ENCODE measurements around the gene CPT1A.
A peak's percentile ranks its signal among the peaks of the same experiment; 100 is the strongest.

Gene CPT1A

DNA sequence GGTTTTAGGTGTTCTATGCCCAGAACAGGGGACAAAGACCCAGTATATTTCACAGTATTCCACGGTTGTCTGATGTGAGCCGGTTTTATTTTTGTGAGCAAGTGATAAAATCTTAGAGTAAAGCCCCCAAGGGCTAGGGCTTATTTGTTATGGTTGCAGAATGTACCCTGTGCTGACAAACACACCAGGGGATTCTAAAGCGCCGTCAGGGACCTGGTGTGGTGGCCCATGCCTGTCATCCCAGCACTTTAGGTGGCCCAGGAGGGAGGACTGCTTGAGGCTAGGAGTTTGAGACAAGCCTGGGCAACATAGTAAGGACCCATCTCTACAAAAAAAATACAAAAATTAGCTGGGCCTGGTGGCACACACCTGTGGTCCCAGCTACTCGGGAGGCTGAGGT is 39.1 kb upstream of the CPT1A start:
- H3K4me1 ChIP-seq (ENCODE audit: control insufficient read depth in 1 of 2, insufficient read depth in 1 of 2, low read depth in 1 of 2, low read length in 1 of 2) = no peaks in the 10 kb centered on the region
- no peaks in the 10 kb centered on the region for H3K27me3 ChIP-seq
- no peak overlapping the region for H3K27ac ChIP-seq
- TF ChIP-seq, protein P1, sequence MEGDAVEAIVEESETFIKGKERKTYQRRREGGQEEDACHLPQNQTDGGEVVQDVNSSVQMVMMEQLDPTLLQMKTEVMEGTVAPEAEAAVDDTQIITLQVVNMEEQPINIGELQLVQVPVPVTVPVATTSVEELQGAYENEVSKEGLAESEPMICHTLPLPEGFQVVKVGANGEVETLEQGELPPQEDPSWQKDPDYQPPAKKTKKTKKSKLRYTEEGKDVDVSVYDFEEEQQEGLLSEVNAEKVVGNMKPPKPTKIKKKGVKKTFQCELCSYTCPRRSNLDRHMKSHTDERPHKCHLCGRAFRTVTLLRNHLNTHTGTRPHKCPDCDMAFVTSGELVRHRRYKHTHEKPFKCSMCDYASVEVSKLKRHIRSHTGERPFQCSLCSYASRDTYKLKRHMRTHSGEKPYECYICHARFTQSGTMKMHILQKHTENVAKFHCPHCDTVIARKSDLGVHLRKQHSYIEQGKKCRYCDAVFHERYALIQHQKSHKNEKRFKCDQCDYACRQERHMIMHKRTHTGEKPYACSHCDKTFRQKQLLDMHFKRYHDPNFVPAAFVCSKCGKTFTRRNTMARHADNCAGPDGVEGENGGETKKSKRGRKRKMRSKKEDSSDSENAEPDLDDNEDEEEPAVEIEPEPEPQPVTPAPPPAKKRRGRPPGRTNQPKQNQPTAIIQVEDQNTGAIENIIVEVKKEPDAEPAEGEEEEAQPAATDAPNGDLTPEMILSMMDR (IDR thresholded peaks at IDR 0.05) = no peak
- no peak overlapping the region for H3K4me3 ChIP-seq (ENCODE audit: low read depth in 1 of 2, low read length in 1 of 2)
- no peaks in the 10 kb centered on the region for H3K36me3 ChIP-seq
- no peaks in the 10 kb centered on the region for H3K9me3 ChIP-seq

DNA sequence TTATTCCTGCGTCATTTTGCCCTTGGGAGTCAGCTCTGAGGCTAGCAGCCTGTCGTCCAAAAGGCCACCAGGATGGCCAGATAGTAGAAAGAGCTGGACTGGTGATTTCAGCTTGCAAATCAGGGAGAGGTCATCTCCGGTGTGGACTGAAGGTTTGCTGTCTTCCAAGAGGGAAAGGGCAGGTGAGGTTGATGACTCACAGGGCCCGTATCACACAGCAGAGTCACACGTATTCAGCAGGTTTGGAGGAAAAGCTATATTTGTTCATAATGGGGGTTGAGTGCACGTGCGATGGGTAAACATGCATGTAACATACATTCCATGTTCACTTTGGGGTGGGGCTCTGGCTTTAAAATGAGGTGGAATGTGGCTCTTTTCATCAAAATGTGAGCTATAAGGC is 36.3 kb upstream of the CPT1A start:
- Histone ChIP-seq H3K27ac (no peak overlapping the region), H3K9me3 (no peaks in the 10 kb centered on the region), H3K36me3 (no peaks in the 10 kb centered on the region), H3K4me1 (ENCODE audit: control insufficient read depth in 1 of 2, insufficient read depth in 1 of 2, low read depth in 1 of 2, low read length in 1 of 2) (no peaks in the 10 kb centered on the region), H3K27me3 (no peaks in the 10 kb centered on the region), H3K4me3 (ENCODE audit: low read depth in 1 of 2, low read length in 1 of 2) (no peak overlapping the region)
- TF ChIP-seq, protein P1 (IDR thresholded peaks at IDR 0.05) = no peak

DNA sequence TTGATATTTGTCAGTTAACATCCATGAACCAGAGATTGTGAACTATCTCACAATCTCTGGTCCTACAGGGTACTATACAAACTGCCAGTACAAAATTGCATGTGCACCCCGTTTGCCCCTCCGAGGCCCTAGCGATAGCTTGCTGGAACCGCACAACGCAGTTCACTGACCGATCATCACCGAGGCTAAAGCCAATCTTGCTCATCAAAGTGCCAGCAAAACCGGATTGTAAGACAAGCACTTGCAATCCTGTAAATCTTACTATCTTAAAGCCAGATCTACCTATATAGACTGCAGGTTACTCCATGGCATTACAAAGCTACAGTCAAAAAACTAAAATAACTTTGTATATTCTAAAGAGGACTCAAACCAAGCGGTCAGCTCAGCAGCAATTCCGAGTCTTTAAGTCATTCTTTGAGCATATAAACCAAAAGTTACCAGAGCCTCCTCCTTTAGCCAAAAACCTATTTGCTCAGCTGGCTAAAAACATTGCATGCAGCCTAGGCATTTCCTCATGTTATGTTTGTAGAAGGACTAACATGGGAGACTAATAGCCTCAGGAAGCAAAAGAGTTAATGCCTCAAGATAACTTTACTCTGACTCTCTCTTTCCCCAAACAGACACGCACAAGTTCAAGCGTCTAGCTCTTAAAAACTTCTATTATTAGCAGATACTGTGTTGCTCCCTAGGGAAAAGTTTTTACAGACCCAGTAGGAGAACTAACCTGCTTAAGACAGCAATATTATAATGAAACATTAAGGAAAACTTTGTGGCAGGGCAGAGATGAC is 30.7 kb upstream of the CPT1A start:
- peaks cover 6 to 16% of the 10 kb centered on the region in 2 experiments for H3K4me1 ChIP-seq (ENCODE audit: control insufficient read depth in 1 of 2, insufficient read depth in 1 of 2, low read depth in 1 of 2, low read length in 1 of 2)
- H3K36me3 ChIP-seq = no peaks in the 10 kb centered on the region
- H3K27ac ChIP-seq = no peak overlapping the region
- H3K9me3 ChIP-seq = no peaks in the 10 kb centered on the region
- H3K4me3 ChIP-seq (ENCODE audit: low read depth in 1 of 2, low read length in 1 of 2) = no peak overlapping the region
- H3K27me3 ChIP-seq = peaks cover 3% of the 10 kb centered on the region
- TF ChIP-seq, protein P1 (IDR thresholded peaks at IDR 0.05) = no peak

DNA sequence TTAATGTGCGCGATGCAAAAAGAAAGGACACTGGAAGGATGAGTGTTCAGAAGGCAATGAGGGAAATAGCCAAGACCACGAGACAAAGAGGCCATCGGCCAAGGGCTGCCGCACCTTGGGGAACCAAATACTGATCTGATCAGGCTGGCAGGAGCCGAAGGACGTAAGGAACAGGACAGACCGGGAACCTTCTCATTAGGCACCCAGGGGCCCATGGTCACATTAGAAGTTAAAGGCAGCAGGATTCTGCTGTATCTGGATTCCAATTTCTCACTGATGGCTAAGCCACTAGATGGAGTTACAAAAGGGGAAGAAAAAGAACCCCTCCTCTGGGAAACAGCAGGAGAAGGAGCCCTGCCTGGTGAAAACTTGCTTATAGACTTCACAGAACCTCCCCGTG is 28.8 kb upstream of the CPT1A start:
- peak overlapping the region; percentile 58 to 73 for H3K4me3 ChIP-seq (ENCODE audit: low read depth in 1 of 2, low read length in 1 of 2)
- H3K27me3 ChIP-seq = peaks cover 3% of the 10 kb centered on the region
- no peaks in the 10 kb centered on the region for H3K9me3 ChIP-seq
- H3K36me3 ChIP-seq = no peaks in the 10 kb centered on the region
- H3K4me1 ChIP-seq (ENCODE audit: control insufficient read depth in 1 of 2, insufficient read depth in 1 of 2, low read depth in 1 of 2, low read length in 1 of 2) = peaks cover 6 to 16% of the 10 kb centered on the region in 2 experiments
- H3K27ac ChIP-seq = no peak overlapping the region
- TF ChIP-seq, protein P1 (IDR thresholded peaks at IDR 0.05) = no peak

DNA sequence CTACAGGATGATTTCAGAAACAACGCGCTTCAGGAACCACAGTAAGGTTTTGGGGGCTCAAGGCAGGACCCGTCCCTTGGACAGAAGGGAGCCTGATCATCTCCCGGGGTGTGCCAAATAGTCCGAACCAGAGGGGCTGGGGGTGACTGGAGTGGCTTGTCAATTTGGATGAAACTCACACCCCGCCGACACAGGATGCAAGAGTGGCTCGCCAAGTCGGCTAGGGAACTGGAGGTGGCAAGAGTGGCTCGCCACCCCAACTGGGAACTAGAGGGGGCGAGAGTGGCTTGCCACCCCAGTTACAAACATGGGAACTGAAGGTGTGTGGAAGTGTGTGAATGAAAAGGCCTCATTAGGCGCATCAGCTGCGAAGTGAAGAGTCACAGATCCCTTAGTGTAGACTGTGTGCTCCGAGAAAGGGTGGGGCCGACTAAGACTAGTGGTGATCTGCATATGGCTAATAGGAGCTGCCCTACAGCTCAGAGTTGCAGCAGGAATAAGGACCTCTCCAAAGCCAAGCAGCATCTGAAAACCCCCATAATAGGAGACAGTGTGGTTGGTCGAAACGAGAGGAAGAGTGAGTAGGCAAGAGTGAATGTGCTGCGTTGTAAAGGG is 26.6 kb upstream of the CPT1A start:
- H3K4me3 ChIP-seq (ENCODE audit: low read depth in 1 of 2, low read length in 1 of 2) = no peak overlapping the region
- no peak overlapping the region for H3K27ac ChIP-seq
- H3K27me3 ChIP-seq = peaks cover 3% of the 10 kb centered on the region
- H3K36me3 ChIP-seq = no peaks in the 10 kb centered on the region
- no peaks in the 10 kb centered on the region for H3K9me3 ChIP-seq
- peaks cover 6 to 16% of the 10 kb centered on the region in 2 experiments for H3K4me1 ChIP-seq (ENCODE audit: control insufficient read depth in 1 of 2, insufficient read depth in 1 of 2, low read depth in 1 of 2, low read length in 1 of 2)
- TF ChIP-seq, protein P1 (IDR thresholded peaks at IDR 0.05) = no peak

All from neutrophil (primary cell).